ENCODE measurements around the gene TSPEAR. TPM values are rescaled to one million over a fixed set of nuclear protein-coding genes. Genes with fewer than 3 reads are reported as not detected.

Gene TSPEAR
- polyA plus RNA-seq, 4 donors, result 0.55 to 1.1 (median 0.80) TPM

GRCh38 chr21:44499631-44500030 lies 211.7 kb downstream of the TSPEAR start:
- no peak for DNase-seq (ENCODE audit: low read depth in 4 of 4, low spot score in 2 of 4)

GRCh38 chr21:44499211-44499560 lies 212.2 kb downstream of the TSPEAR start:
- no peak for DNase-seq (ENCODE audit: low read depth in 4 of 4, low spot score in 2 of 4)

- no peak for DNase-seq (ENCODE audit: low read depth in 4 of 4, low spot score in 2 of 4)
Observed at GRCh38 chr21:44498280-44499210, 212.8 kb downstream of the TSPEAR start.

GRCh38 chr21:44497703-44498126 lies 213.7 kb downstream of the TSPEAR start:
- DNase-seq (ENCODE audit: low read depth in 4 of 4, low spot score in 2 of 4), result no peak

GRCh38 chr21:44496564-44497550 lies 214.5 kb downstream of the TSPEAR start:
- no peak for DNase-seq (ENCODE audit: low read depth in 4 of 4, low spot score in 2 of 4)

GRCh38 chr21:44495611-44496563 lies 215.5 kb downstream of the TSPEAR start:
- DNase-seq (ENCODE audit: low read depth in 4 of 4, low spot score in 2 of 4), result no peak

- no peak for DNase-seq (ENCODE audit: low read depth in 4 of 4, low spot score in 2 of 4)
Observed at GRCh38 chr21:44494956-44495355, 216.4 kb downstream of the TSPEAR start.

- DNase-seq (ENCODE audit: low read depth in 4 of 4, low spot score in 2 of 4), result no peak
Observed at GRCh38 chr21:44494418-44494817, 217.0 kb downstream of the TSPEAR start.

GRCh38 chr21:44492567-44493385 lies 218.6 kb downstream of the TSPEAR start:
- no peak for DNase-seq (ENCODE audit: low read depth in 4 of 4, low spot score in 2 of 4)

GRCh38 chr21:44490816-44491215 lies 220.6 kb downstream of the TSPEAR start:
- DNase-seq (ENCODE audit: low read depth in 4 of 4, low spot score in 2 of 4), result no peak

- DNase-seq (ENCODE audit: low read depth in 4 of 4, low spot score in 2 of 4), result no peak
Observed at GRCh38 chr21:44490405-44490804, 221.0 kb downstream of the TSPEAR start.

- DNase-seq (ENCODE audit: low read depth in 4 of 4, low spot score in 2 of 4), result no peak
Observed at GRCh38 chr21:44489962-44490361, 221.4 kb downstream of the TSPEAR start.

GRCh38 chr21:44487831-44488230 lies 223.5 kb downstream of the TSPEAR start:
- no peak for DNase-seq (ENCODE audit: low read depth in 4 of 4, low spot score in 2 of 4)

- no peak for DNase-seq (ENCODE audit: low read depth in 4 of 4, low spot score in 2 of 4)
Observed at GRCh38 chr21:44486302-44486701, 225.1 kb downstream of the TSPEAR start.

- no peak for DNase-seq (ENCODE audit: low read depth in 4 of 4, low spot score in 2 of 4)
Observed at GRCh38 chr21:44485796-44486195, 225.6 kb downstream of the TSPEAR start.

- DNase-seq (ENCODE audit: low read depth in 4 of 4, low spot score in 2 of 4), result no peak
Observed at GRCh38 chr21:44485254-44485793, 226.0 kb downstream of the TSPEAR start.

- DNase-seq (ENCODE audit: low read depth in 4 of 4, low spot score in 2 of 4), result no peak
Observed at GRCh38 chr21:44484498-44485253, 226.7 kb downstream of the TSPEAR start.

All from left renal cortex interstitium (tissue), 4 donors.